GM18861 (cell line): ENCODE measurements around the gene ASS1.

ENCODE experiments used
- ATAC-seq: cut with Tn5 transposase; IDR thresholded peaks from one replicate; pipeline ENCODE4 v1.9.1; 2021; ENCODE audit not compliant: unreplicated experiment

ASS1 gene

DNA sequence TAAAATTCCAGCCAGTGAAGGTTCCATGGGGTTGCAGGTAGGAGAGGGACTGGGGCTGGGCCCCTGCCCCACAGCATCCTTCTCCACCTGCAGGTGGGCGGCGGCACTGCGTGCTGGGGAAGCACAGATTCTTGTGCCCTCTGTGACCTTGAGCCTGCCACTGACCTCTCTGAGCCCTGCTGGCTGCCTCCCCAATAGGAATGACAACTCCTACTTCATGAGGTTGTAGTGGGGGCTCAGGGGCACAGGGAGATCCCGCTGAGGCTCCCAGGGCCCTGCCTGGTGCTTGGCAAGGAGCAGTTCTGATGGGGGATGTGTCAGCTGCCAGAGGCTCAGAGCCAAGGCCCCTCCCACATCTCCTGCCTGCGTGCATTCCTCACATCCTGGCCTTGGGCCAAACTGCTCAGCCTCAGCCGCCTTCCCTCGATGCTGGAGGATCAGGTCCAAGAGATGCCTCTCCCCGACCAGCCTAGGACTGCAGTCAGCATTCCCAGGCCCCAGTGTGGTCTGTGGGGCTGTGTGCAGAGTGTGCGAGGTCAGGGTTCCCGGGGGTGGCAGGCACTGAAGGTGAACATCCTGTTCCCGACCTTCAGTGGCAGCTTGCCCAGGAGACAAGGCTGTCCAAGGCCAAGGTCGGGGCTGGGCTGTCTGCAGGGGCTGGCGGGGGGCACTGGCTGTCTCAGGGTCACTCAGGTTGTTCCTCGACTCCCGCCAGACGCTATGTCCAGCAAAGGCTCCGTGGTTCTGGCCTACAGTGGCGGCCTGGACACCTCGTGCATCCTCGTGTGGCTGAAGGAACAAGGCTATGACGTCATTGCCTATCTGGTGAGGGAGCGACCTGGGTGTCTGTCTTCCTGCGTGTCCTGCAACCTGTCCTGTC lies 7.0 kb downstream of the ASS1 start:
- no peak for ATAC-seq

DNA sequence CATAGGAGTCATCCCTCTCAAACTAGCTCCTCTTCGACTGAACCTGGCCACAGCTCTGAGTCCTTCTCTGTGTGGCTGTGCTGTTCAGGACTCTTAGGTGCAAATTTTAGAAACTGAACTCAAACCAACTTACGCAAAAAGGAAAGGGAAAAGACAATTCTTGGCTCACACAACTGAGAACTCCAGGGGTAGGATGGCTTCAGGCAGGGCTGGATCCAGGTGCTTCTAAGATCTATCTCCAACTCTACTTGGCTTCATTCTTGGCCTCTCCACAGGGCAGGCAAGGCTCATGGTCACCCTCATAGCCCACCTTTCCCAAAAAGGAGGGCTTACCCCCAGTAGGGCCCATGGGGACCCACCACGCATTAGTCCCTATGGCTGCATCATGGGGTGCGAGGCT lies 8.1 kb downstream of the ASS1 start:
- no peak for ATAC-seq

DNA sequence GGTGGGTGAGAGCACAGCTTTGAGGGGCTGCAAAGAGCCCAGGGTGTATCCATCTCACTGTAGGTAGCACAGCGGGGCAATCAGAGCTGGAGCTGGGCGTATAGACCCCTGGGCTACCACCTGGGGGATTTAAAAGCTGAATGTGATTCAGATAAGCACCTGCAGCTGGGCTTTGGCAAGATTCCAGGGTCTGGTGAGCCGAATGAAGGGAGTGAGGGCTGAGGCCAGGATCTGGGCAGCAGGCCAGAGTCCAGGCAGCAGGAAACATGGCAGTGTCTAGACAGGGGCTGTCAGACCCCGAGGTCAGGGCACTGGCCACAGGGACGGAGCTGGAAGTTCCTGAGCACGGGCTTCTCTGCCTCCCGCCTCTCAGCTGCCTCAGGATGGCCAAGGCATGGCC lies 8.7 kb downstream of the ASS1 start:
- ATAC-seq, result no peak

DNA sequence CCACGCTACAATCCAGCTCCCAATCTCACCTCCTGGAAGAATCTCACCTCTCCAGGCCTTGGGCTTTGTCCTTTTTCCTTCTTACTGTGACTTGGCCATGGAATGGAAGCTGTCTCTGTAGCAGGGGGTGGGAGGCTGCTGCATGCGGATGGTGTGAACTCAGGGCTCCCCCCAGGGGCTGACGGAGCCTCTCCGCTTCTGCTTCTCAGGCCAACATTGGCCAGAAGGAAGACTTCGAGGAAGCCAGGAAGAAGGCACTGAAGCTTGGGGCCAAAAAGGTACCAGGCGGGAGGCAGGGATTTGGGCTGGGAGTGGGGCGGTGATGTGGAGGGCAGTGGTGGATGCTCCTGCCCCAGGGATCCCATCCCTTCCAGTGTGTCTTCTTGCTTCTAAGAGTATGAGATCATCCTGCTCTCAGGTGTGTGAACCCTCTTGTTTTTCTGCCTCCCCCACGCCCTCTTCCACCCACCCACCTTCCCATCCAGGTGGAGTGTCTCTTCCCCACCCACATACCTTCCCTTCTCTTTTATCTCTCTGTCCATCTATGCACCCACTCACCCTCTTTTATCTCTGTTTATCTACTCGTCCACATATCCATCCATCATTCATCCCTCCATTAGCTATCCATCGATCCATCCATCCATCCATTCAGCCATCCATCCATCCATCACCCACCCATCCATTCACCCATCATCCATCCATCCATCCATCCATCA lies 9.5 kb downstream of the ASS1 start:
- no peak for ATAC-seq

DNA sequence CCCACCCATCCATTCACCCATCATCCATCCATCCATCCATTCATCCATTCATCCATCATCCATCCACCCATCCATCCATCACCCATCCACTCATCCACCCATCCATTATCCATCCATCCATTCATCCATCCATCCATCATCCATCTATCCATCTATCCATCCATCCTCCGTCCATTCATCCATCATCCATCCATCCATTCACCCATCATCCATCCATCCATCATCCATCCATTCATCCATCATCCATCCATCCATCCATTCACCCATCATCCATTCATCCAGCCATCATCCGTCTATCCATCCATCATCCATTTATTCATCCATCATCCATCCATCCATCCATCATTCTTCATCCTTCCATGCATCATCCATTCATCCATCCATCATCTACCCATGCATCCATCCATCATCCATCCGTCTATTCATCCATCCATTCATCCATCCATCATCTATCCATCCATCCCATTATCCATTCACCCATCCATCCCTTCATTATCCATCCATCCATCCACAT lies 10.1 kb downstream of the ASS1 start:
- no peak for ATAC-seq

DNA sequence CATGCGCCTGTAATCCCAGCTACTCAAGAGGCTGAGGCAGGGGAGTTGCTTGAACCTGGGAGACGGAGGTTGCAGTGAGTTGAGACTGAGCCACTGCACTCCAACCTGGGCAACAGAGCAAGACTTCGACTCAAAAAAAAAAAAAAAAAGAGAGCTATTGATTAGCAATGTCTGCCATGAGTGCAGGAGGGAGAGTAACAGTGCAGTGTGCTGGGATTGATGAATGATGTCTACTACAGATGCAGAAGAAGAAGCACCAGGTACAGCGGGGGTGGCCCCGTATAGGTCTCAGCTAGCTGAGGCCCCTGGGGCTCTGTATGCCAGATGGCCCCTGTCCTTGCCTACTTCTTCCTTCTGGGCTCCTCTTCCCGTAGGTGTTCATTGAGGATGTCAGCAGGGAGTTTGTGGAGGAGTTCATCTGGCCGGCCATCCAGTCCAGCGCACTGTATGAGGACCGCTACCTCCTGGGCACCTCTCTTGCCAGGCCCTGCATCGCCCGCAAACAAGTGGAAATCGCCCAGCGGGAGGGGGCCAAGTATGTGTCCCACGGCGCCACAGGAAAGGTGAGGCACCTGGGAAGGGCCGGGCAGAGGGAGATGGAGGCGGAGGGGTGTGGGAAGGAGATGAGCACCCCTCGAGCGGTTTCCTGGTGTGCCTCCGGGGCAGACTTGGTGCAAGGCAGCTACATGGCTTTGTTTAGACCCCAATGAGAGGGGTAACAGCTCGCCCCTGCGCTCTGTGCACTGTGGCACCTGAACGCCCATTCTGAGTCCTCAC lies 13.5 kb downstream of the ASS1 start:
- no peak for ATAC-seq

DNA sequence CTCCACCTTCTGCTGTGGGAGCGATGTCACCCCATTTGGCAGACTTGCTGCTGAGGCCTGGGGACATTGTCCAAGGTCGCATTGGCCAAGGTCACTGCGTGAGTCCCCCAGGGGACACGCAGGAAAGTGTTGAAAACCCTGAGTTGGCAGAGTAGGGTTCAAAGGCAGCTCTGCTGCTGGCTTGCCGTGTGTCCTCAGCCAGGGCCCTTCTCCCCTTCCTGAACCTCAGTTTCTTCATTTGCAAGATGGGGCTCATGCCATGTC lies 14.0 kb downstream of the ASS1 start:
- no peak for ATAC-seq

DNA sequence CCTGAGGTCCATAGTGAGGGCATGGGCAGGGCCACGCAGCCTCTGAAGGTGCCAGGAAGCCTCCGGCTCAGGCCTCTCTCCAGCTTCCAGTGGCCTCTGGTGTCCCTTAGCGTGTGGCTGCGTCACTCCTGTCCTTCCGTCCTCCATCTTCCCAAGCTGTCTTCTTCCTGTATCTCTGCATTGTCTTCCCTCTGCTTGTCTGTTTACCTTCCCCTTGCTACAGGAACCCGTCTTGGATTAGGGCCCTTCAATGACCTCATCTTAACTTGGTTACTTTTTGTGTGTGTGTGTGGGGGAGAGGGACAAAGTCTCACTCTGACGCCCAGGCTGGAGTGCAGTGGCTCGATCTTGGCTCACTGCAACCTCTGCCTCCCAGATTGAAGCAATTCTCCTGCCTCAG lies 14.4 kb downstream of the ASS1 start:
- no peak for ATAC-seq

DNA sequence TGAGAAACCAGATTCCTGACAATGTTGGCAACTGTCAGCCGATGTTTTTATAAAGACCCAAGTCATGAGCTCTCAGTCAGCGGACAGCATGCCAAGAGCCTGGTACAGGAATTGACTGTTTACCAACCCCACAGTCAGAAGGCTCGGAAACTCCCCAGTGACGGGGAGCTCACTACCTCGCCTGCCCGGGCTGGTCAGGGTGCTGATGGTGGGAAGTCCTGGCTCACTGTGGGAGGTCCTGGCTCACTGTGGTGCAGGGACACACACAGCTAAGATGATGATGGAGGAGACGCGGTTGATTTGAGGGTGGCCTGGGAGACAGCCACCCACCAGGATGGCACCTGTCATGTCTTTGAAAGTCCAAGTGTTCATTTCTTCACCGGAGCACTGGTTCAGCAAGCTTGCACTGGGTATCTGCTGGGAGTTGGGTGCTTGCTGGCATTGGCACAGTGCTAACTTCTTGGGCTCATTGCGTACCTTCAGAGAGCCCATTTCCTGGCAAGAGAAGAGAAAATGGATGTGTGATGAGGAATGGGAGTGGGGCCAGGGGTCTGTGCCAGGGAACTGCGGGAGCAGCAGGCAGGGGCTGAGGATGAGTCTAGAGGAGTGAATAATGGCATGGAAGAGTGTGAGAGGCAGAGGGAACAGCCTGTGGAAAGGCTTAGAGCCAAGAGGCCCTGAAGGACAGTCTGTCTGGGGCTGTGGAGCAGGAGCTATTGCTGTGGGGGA lies 15.3 kb downstream of the ASS1 start:
- no peak for ATAC-seq

DNA sequence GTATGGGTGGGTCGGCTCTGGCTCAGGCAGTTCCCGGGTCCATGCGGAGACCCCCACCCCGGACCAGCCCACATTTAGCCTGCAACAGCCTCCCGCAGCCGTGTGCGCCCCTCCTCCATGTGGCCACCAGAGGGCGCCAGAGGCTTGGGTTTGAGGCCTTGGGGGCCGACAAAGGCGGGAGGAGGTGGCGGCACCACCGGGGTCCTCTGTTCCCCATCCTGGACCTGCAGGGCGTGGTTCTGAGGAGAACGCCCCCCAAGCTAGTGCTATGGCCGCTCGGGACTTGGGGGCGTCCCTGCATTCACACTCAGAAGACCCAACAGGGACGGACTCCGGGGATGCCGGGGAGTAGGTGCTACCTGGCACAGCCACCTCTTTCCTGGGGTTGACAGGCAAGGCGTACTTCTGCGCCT lies 16.5 kb downstream of the ASS1 start:
- no peak for ATAC-seq

DNA sequence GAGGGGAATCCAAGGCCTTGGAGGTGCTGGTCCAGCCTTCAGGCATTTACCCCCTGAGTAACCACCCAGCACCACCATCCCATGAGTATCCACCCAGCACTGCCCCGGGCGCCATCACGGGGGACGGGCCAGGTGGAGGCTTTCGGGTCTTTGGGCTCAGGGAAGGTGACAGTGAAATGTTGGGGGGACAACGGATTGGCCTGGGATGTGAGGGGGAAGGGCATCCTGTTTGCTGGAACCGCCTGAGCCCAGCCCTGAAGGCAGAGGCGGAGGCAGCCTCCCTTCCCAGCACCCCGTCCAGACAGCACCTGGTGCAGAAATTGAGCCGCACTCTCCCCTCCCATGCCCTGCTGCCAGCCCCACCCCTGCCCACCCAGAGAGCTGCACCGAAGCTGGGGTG lies 17.0 kb downstream of the ASS1 start:
- ATAC-seq, result no peak

DNA sequence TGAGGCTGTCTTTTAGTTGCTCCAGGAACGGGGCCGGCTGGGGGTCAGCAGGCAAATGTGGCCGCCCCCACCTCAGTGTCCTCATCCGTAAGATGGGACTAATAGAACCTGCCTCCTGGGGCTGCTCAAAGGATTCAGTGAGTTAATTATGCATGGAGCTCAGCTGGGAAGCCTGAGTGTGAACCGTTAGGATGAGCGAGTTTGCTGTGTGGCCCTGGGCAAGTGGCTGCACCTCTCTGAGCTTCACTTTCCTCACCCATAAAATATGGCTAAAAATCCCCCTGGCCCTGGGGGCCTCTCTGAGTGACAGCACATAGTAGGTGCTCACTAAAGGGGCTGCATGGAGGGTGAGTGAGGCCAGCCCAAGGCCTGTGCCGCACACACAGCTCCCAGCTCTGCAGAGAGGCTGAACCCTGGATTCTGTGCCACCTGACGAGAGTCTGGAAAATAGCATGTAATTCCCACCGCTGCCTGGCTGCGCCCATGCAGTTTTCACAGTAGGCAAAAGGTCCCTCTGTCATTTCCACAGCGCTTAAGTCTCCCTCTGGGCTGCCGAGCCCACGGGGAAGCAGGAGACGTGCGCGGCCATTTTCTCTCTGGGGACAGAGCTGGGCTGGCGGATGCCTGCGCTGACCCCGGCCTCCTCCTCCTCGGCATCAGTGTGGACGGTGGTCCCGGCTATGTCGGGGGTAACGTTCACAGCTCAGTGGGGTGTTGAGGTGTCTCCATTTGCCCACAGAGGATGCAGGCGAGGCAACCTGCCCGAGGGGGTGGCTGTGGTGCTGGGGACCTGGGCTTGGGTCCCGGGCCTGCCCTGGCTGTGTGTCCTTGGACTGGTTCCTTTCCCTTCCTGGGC lies 18.2 kb downstream of the ASS1 start:
- ATAC-seq, result no peak

DNA sequence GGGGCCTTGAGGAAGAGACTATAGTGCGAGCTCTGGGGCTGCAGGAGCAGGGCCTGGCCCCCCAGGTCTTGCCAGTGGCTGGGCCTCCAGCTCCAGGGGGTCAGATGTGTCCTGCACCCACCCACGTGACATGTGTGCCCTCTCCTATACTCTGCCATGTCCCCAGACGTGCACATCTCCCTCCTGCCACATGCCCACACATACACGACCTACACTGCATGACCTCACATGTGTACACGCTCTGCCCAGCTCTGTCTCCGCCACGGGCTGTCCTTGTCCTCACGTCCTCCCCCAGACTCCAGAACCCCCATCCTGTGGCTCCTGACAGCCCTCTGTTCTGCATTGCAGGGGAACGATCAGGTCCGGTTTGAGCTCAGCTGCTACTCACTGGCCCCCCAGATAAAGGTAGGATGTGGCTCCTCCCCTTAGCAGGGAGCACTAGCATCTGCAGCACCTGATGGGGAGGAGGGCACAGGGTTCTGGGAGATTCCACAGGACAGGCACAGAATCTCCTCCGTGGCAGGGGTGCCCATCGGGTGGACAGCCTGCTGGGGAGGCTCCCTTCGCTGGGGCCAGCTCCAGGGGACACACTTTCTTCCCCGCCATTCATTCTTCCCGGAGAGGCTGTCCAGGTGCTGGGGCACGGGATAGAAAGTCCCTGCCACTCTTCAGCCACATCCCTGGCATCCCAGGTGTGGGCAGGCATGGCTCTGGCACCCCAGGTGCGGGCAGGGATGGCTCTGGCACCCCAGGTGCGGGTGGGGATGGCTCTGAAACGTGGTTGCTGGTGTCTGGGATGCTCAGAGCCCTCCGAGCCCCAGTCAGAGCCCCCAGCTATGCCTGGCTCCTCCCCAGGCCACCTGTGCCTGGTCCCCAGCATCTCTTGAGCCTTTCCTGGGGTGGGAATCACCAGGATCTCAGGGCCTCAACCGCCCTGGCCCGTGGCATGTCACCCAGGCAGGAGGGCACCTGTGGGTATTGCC lies 19.3 kb downstream of the ASS1 start:
- ATAC-seq, result no peak

DNA sequence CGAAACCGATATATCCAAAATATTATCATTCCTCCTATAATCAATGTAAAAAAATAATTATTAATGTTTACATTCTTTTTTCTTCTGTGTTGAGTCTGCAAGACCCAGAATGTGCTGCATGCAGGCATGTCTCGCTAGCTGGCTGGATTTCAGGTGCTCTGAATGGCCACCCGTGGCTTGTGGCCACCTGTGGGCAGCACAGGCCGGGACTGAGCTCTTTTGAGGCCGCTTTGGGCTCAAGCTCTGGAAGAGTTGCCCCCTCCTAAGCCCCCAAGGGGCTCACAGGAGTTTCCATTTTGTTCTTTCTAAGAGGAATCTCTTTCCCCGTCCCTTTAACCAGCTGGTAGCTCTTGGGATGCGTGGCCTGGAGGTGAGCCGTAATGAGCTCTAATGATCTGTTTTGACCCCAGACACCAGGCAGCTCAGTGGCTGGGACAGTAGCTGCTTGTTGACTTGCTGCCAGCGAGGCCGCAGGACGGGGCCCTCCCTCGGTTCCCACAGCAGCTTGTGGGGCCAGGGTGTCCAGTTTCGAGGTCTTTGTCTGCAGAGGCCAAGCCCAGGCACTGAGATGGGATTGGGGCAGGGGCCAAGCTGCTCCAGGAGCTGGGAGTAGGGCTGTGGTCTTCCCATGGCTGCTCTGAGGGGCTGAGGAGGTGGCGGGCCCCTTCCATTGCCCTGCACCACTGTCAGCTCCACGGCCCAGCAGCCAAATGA lies 20.8 kb downstream of the ASS1 start:
- no peak for ATAC-seq

DNA sequence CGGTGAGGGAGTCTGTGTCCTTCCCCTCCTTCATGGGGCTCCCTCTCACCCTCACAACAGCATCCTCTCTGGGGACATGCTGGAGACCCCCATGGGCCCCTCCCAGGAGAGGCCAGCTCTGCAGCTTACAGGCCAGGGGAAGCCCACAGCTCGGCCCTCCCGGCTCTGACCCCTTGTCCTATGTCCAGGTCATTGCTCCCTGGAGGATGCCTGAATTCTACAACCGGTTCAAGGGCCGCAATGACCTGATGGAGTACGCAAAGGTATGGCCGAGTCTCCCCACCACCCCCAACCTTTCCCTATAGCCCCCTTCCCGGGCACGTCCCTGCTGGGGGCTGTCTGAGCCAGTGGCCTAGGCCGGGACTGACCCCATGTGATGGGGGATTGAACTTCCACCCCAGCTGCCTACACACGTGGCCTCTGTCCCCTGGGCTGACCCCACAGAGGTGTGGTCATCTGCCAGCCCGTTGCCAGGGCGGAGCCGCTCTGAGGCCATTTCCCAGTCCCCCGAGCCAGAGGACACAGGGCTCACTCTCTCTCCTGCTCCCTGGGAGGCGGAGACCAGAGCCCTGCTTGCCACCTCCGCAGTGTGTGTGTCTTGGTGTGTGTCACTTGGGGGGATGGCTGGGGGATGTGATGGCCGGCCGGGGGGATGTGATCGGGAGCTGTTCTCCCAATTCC lies 21.9 kb downstream of the ASS1 start:
- no peak for ATAC-seq

DNA sequence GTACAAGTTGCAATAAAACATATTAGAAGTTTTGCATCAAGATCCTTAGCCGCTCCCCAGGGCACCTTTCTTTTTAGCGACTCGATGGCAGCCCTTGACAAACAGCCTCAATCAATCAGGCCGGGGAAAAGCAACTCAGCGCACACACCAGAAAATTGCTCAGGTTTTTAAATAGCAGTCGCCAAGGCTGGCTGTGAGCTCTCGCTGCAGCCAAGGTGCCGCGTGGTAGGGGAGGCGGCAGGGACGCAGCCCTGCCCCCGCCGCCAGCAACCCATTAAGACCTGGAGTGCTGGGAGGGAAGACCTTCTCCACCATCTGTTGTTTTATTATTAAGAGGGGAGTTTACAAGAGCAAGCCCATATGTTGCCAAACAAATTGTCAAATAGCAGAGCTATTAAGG lies 22.6 kb downstream of the ASS1 start:
- no peak for ATAC-seq

DNA sequence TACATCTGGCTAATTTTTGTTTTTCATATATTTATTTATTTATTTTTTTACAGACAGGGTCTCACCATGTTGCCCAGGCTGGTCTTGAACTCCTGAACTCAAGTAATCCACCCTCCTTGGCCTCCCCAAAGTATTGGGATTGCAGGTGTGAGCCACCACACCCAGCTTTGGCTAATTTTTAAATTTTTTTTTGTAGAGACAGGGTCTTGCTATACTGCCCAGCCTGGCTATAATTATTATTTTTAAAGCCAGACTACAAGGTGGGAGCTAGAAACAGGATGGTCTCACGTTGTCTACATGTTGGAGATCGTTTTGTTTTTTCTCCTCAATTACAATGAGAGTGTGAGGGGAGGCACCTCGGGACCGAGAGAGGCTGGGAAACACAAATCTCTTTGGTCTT lies 23.8 kb downstream of the ASS1 start:
- no peak for ATAC-seq

DNA sequence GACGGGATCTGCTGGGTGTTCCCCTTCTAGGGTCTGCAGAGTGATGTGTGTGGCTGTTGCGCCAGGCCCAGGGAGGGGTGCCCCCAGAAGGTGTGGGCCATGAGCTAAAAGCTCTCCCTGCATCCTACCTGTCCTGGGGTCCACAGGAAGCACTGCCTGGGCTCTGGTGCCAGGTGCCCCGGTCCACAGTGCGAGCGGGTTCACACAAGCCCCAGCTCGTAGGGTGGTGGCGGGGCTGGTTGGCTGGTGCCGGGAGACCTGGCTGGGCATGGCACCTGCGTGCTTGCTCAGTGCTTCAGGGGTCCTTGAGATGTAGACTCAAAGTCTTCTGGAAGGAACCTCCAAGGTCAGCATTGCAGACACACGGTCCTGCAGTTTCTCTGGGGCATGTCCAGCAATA lies 25.5 kb downstream of the ASS1 start:
- ATAC-seq, result no peak
